ENCODE data around the gene SHANK1.

- TF ChIP-seq REST (IDR thresholded peaks at IDR 0.05; ENCODE audit: insufficient read depth in 1 of 2, low read depth in 2 of 2, low read length in 2 of 2) (no peak), POLR2AphosphoS5 (IDR thresholded peaks at IDR 0.05; ENCODE audit: low read depth, low read length) (no peak), TAF1 (IDR thresholded peaks at IDR 0.05; ENCODE audit: borderline replicate concordance, insufficient read depth, low read length) (no peak), FOXP2 (optimal IDR thresholded peaks at IDR 0.05; ENCODE audit: borderline replicate concordance, extremely low read depth, extremely low read length, insufficient read depth) (no peak)
These were observed 16.3 kb upstream of the SHANK1 start for GRCh38 chr19:50735869-50736268.

Data from PFSK-1 (cell line).